ENCODE results near the gene D2HGDH. TPM values are rescaled to one million over a fixed set of nuclear protein-coding genes. Genes with fewer than 3 reads are reported as not detected.

Gene D2HGDH
- total and polyA plus RNA-seq, 2 of the 13 experiments (the other 11 are each of a cell fraction or from before 2014, with no cell fraction given) = 19.2 to 20.3 TPM

GRCh38 chr2:241706537-241706936 is 27.9 kb upstream of the D2HGDH start:
- no peak overlapping the region for H3K4me2 ChIP-seq (ENCODE audit: low read depth, low read length)
- no peak overlapping the region for H3K27ac ChIP-seq (ENCODE audit: extremely low read length, insufficient read depth, low read length)
- in situ Hi-C loops (cut with HindIII; ENCODE audit: extremely low pct_ligation_motif_present, low pct_unique_long_range_greater_than_20kb) = no loop called here
- no peak for ATAC-seq
- no TSS peak for BruUV-seq (replicated peaks)
- H3K9me3 ChIP-seq (ENCODE audit: low read length) = peaks cover 13% of the 10 kb centered on the region; the same call in 1 of the 2 replicates
- ChIA-PET POLR2A (no interaction called here), CTCF (ENCODE audit: low intra/inter-chr PET ratio, low total read pairs) (no interaction called here)
- H4K20me1 ChIP-seq (ENCODE audit: insufficient read depth, low read length) = peaks cover 18% of the 10 kb centered on the region; the same call in 1 of the 2 replicates
- peaks cover 22% of the 10 kb centered on the region for H3K79me2 ChIP-seq (ENCODE audit: insufficient read depth, low read length)
- no peak for TF ChIP-seq ZNF407 (CRISPR knock-in tag; IDR thresholded peaks at IDR 0.05; ENCODE audit: not compliant biosample characterization)
- peak; percentile 99 for TF ChIP-seq ZFP1 (CRISPR knock-in tag; IDR thresholded peaks at IDR 0.05)
- peaks cover 15% of the 10 kb centered on the region for H3K4me1 ChIP-seq (ENCODE audit: insufficient read depth, low read length)
- 97% methylated on average over 6 of the region's 6 CpGs for WGBS (ENCODE audit: low lambda C conversion rate)
- H2AFZ ChIP-seq (ENCODE audit: low read length) = no peak overlapping the region
- no peak overlapping the region for H3K9ac ChIP-seq (ENCODE audit: insufficient read depth, low read depth, low read length)
- H3K36me3 ChIP-seq (replicated peaks in 1 of 2; ENCODE audit: control insufficient read depth in 1 of 2, insufficient read depth in 2 of 2, low read length in 2 of 2) = peaks cover 34 to 64% of the 10 kb centered on the region in 2 experiments
- DNase-seq (ENCODE audit: low spot score) = no peak
- H3K4me3 ChIP-seq (replicated peaks in 1 of 3; ENCODE audit: insufficient read depth in 1 of 3, low read depth in 2 of 3, low read length in 3 of 3) = no peak overlapping the region
- FAIRE-seq = no peak
- no peaks in the 10 kb centered on the region for H3K27me3 ChIP-seq (ENCODE audit: control insufficient read depth in 1 of 2, insufficient read depth in 2 of 2, low read length in 2 of 2)
- intact Hi-C loops (cut with micrococcal nuclease; ENCODE audit: unreplicated experiment) = no loop called here

Data from HepG2 (cell line).